WERI-Rb-1 (cell line): Measurements from ENCODE around the gene SDCCAG8.

Experiments
- DNase-seq: peaks from one replicate; pipeline ENCODE4 v3.0.0-alpha.2; 2020
- H3K27ac ChIP-seq: fragments of 250-450 bp; sonication (Bioruptor Pico); 2 replicates; pipeline ENCODE4 v1.5.1; 2020; ENCODE audit warnings: mild to moderate bottlenecking, moderate library complexity
- H3K27me3 ChIP-seq: fragments of 250-450 bp; sonication (Bioruptor Pico); 2 replicates; pipeline ENCODE4 v1.5.1; 2021; ENCODE audit warnings: mild to moderate bottlenecking, low read depth, moderate library complexity; ENCODE audit not compliant: insufficient read depth, severe bottlenecking
- H3K36me3 ChIP-seq: fragments of 250-450 bp; sonication (Bioruptor Pico); 2 replicates; pipeline ENCODE4 v1.5.1; 2020; ENCODE audit warnings: mild to moderate bottlenecking, moderate library complexity
- H3K4me3 ChIP-seq: 2 replicates; pipeline ENCODE4 v1.5.1; 2011; ENCODE audit warnings: low read depth, mild to moderate bottlenecking, control low read depth, low read length
- H3K9me3 ChIP-seq: fragments of 250-450 bp; sonication (Bioruptor Pico); 2 replicates; pipeline ENCODE4 v1.5.1; 2021; ENCODE audit warnings: mild to moderate bottlenecking, moderate library complexity; ENCODE audit not compliant: severe bottlenecking
- TF ChIP-seq, protein P1 (sequence below): IDR thresholded peaks from 2 replicates; pipeline ENCODE4 v1.5.1; 2011; ENCODE audit warnings: low read depth, mild to moderate bottlenecking, control low read depth, inconsistent platforms, low read length

The SDCCAG8 gene

DNA sequence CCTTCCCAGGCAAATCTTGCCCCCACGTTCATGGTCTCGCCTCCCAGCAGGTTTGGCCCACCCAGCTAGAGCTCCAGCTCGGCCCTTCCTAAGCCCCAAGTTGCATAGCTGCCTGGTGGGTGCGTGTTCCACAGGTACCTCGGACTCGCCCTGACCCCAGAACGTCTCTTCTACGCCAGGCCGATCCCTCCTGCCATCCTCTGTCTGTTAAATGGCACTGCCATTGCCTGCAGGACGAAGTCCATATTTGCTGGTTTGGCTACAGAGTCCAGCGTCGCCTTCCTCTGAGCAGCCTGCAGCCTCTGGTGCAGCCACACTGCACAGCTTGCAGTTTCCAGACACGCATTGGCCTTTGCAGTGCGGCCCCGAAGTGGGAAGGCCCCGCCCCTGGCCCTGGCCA lies 228.1 kb downstream of the SDCCAG8 start:
- no peak overlapping the region for H3K27ac ChIP-seq
- no peaks in the 10 kb centered on the region for H3K36me3 ChIP-seq
- no peak overlapping the region for H3K4me3 ChIP-seq
- no peaks in the 10 kb centered on the region for H3K27me3 ChIP-seq
- no peaks in the 10 kb centered on the region for H3K9me3 ChIP-seq
- TF ChIP-seq, protein P1, sequence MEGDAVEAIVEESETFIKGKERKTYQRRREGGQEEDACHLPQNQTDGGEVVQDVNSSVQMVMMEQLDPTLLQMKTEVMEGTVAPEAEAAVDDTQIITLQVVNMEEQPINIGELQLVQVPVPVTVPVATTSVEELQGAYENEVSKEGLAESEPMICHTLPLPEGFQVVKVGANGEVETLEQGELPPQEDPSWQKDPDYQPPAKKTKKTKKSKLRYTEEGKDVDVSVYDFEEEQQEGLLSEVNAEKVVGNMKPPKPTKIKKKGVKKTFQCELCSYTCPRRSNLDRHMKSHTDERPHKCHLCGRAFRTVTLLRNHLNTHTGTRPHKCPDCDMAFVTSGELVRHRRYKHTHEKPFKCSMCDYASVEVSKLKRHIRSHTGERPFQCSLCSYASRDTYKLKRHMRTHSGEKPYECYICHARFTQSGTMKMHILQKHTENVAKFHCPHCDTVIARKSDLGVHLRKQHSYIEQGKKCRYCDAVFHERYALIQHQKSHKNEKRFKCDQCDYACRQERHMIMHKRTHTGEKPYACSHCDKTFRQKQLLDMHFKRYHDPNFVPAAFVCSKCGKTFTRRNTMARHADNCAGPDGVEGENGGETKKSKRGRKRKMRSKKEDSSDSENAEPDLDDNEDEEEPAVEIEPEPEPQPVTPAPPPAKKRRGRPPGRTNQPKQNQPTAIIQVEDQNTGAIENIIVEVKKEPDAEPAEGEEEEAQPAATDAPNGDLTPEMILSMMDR: no peak
- DNase-seq: no peak

DNA sequence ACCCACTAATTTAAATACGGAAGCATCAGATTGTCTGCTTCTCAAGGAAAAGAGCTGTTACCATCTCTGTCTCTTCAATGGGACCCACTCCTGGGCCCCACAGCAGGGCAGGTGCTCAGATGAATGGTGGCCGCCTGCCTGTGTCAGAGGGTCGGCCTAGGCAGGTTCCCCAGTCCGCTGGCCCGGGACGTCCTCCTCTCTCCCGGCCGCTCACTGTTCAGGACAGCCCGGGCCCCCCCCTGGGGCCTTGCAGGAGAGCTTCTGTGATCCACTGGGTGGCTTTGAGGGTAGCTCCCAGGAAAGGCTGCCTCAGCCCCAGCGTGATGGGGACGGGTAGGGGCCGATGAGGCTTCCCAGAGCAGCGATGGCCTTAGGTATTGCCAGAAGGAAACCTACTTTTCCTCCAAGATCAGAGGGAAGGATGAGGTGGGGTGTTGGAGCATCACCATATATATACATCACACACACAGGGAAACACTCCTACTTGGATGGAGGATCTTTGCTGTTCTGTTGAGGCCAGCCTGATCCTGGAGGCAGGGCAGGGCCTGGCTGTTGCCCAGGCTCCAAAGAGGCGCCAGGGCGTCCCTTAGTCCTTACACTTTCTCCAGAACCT lies 231.3 kb downstream of the SDCCAG8 start:
- H3K4me3 ChIP-seq: no peak overlapping the region
- TF ChIP-seq, protein P1: no peak
- no peak overlapping the region for H3K27ac ChIP-seq

DNA sequence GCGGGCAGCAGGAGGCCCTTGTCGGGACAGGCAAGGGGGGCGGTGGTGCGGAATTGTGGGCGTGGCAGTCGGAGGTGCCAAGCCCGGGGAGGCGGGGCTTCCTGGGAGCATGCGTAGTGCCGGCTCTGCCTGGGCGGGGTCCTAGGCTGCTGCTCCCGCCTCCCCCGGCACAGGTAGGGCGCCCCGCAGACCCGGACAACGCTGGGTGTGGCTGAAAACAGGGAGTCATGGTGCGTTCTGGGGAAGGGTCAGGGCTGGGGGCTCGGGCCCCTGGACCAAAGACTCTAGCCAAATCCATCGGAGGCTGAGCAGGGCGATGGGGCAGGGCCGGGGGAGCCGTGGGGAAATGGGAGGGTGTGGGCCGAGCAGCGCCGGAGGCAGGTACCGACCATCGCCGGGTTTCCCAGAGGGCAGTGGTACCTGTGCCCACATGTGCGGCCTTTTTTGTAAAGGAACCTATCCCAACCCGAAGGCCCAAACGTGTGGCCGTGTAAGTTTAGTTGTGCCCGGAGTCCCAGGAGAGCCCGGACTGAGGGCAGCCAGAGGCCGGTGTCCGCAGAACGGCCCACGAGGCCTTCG lies 231.9 kb downstream of the SDCCAG8 start:
- no peak overlapping the region for H3K27ac ChIP-seq
- H3K27me3 ChIP-seq: no peaks in the 10 kb centered on the region
- H3K36me3 ChIP-seq: peaks cover 10% of the 10 kb centered on the region
- TF ChIP-seq, protein P1: no peak
- H3K9me3 ChIP-seq: no peaks in the 10 kb centered on the region
- DNase-seq: no peak
- no peak overlapping the region for H3K4me3 ChIP-seq

More for the DNA sequence above, 231.3 kb downstream of the SDCCAG8 start:
- DNase-seq: no peak
- no peaks in the 10 kb centered on the region for H3K27me3 ChIP-seq
- H3K9me3 ChIP-seq: no peaks in the 10 kb centered on the region
- peaks cover 10% of the 10 kb centered on the region for H3K36me3 ChIP-seq

DNA sequence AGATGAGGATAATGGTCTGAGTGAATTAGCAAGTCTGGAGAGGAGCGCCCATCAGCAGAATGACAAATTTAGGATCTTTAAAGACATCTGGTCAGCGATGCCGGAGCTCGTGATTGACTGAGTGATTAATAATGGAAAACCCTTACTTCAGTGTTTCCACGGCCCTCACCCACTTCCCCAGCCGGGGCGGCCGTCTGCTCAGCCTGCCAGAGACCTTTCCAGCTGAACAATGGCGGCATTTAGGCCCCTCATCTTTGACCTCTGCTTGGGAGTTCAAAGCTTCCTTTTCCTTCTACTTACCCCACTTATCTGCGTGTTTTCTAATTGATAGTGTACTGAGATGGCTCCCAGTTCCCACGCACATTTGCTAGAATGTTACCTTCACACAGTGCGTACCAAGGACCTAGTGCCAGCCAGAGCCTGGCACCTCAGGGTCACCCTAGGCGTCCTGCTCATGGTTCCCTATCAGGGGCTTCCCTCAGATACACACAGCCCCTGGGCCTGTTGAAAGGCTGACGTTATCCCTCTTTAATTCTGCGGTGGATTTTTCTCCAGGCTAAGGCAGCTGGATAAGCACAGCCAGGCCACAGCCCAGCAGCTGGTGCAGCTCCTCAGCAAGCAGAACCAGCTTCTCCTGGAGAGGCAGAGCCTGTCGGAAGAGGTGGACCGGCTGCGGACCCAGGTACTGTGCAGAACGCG lies 232.8 kb downstream of the SDCCAG8 start:
- peak overlapping the region; percentile 18; the same call in 1 of the 2 replicates for H3K27ac ChIP-seq
- H3K4me3 ChIP-seq: no peak overlapping the region
- peak; percentile 38 for DNase-seq
- H3K36me3 ChIP-seq: peaks cover 10% of the 10 kb centered on the region
- no peaks in the 10 kb centered on the region for H3K27me3 ChIP-seq
- TF ChIP-seq, protein P1: no peak
- H3K9me3 ChIP-seq: no peaks in the 10 kb centered on the region

DNA sequence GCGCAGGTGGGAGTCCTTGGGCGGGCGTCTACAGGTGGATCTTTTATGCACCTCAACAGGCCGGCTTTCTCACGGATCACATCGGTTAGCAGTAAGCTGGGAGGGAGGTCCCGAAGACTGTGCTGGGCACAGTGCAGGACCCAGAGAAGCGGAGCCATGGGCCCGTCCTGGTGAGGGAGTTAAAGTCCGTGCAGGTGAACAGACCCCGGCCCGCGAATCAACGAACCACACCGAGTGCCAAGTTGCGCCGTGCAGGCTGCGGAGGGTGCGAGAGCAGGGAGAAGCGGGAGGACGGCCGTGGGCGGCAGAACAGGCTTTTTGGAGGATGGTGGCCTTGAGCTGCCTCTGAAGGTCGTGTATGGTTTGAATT lies 233.3 kb downstream of the SDCCAG8 start:
- TF ChIP-seq, protein P1: no peak
- Histone ChIP-seq H3K9me3 (no peaks in the 10 kb centered on the region), H3K4me3 (no peak overlapping the region), H3K36me3 (peaks cover 10% of the 10 kb centered on the region), H3K27me3 (no peaks in the 10 kb centered on the region), H3K27ac (peak overlapping the region; percentile 18; the same call in 1 of the 2 replicates)
- DNase-seq: no peak
